HEK293T (cell line): Measurements from ENCODE around the gene DNAH12.

ENCODE experiments used
- BHLHE40 ChIP-seq: fragments of 450-650 bp; IDR thresholded peaks from 2 replicates; pipeline ENCODE4 v1.6.1; 2016; ENCODE audit warnings: mild to moderate bottlenecking, moderate library complexity, borderline replicate concordance
- ELF4 ChIP-seq: fragments of 450-650 bp; IDR thresholded peaks from 2 replicates; pipeline ENCODE4 v1.6.1; 2017; ENCODE audit warnings: antibody characterized with exemption
- FOXA1 ChIP-seq: fragments of 450-650 bp; IDR thresholded peaks from 2 replicates; pipeline ENCODE4 v1.6.1; 2016; ENCODE audit warnings: mild to moderate bottlenecking
- FOXK2 ChIP-seq: fragments of 450-650 bp; IDR thresholded peaks from 2 replicates; pipeline ENCODE4 v1.6.1; 2016; ENCODE audit warnings: mild to moderate bottlenecking
- FOXM1 ChIP-seq: fragments of 450-650 bp; IDR thresholded peaks from 2 replicates; pipeline ENCODE4 v1.6.1; 2017; ENCODE audit warnings: mild to moderate bottlenecking, borderline replicate concordance
- HDGF ChIP-seq: fragments of 450-650 bp; IDR thresholded peaks from 2 replicates; pipeline ENCODE4 v1.6.1; 2017; ENCODE audit warnings: antibody characterized with exemption, borderline replicate concordance
- L3MBTL2 ChIP-seq: fragments of 450-650 bp; conservative IDR thresholded peaks from 2 replicates; pipeline ENCODE4 v1.6.1; 2016; ENCODE audit warnings: mild to moderate bottlenecking
- NFRKB ChIP-seq: fragments of 450-650 bp; IDR thresholded peaks from 2 replicates; pipeline ENCODE4 v1.6.1; 2016; ENCODE audit warnings: mild to moderate bottlenecking, moderate library complexity
- PKNOX1 ChIP-seq: fragments of 450-650 bp; IDR thresholded peaks from 2 replicates; pipeline ENCODE4 v1.6.1; 2016
- SP1 ChIP-seq: fragments of 450-650 bp; IDR thresholded peaks from 2 replicates; pipeline ENCODE4 v1.6.1; 2017
- SUZ12 ChIP-seq: fragments of 450-650 bp; IDR thresholded peaks from 2 replicates; pipeline ENCODE4 v1.6.1; 2016; ENCODE audit warnings: mild to moderate bottlenecking
- TARDBP ChIP-seq: fragments of 450-650 bp; IDR thresholded peaks from 2 replicates; pipeline ENCODE4 v1.6.1; 2016
- ZNF384 ChIP-seq: fragments of 450-650 bp; IDR thresholded peaks from 2 replicates; pipeline ENCODE4 v1.6.1; 2016

GRCh38 chr3:57292159-57292896 is 251.8 kb downstream of the DNAH12 start, which contains the start of gene ASB14:
- no peak for TF ChIP-seq HDGF
- no peak for TF ChIP-seq FOXM1
- no peak for TF ChIP-seq SP1
- TF ChIP-seq FOXA1: no peak
- no peak for TF ChIP-seq ELF4
- no peak for TF ChIP-seq TARDBP
- no peak for TF ChIP-seq SUZ12
- no peak for TF ChIP-seq BHLHE40
- no peak for TF ChIP-seq FOXK2
- TF ChIP-seq NFRKB: no peak
- no peak for TF ChIP-seq ZNF384
- TF ChIP-seq L3MBTL2: no peak
- no peak for TF ChIP-seq PKNOX1
